Pancreas (tissue), 10 donors: ENCODE measurements around the gene FAM53B. TPM values are rescaled to one million over a fixed set of nuclear protein-coding genes. Genes with fewer than 3 reads are reported as not detected.
A peak's percentile ranks its signal among the peaks of the same experiment; 100 is the strongest.

Experiments used
- ATAC-seq, 4 donors: fragments of 200-7000 bp; cut with Tn5 transposase; one replicate each; pipeline versions ENCODE4 v1.8.0 to v1.9.1; 2020; ENCODE audit warnings: mild to moderate bottlenecking in 4 of 4, moderate library complexity in 4 of 4
- DNase-seq, 6 donors: peaks; one replicate each; pipeline ENCODE4 v3.0.0-alpha.2; 2020
- FAIRE-seq: peaks from 2 replicates; lab custom pipeline; 2012; peaks lifted over from hg19 to GRCh38; lab: Jason Lieb, UNC
- H3K27ac ChIP-seq, 4 donors: fragments of 200-600 bp; sonication (generic); 1 replicate in 3 of 4; 2 replicates in 1 of 4; pipeline versions ENCODE4 v1.5.0 to v1.8.0; 2020
- H3K27me3 ChIP-seq, 4 donors: fragments of 200-600 bp; one replicate each; pipeline ENCODE4 v1.8.0; 2021
- H3K36me3 ChIP-seq, 3 donors: fragments of 200-600 bp; sonication (generic) in 1 of 3; one replicate each; pipeline versions ENCODE4 v1.5.0 to v1.8.0; 2020 to 2021
- H3K4me1 ChIP-seq, 3 donors: fragments of 200-600 bp; one replicate each; pipeline ENCODE4 v1.8.0; 2021
- H3K4me3 ChIP-seq, 4 donors: fragments of 200-600 bp; sonication (generic) in 2 of 4; one replicate each; pipeline versions ENCODE4 v1.5.0 to v1.8.0; 2020 to 2021
- H3K9me3 ChIP-seq, 4 donors: fragments of 200-600 bp; one replicate each; pipeline ENCODE4 v1.8.0; 2021
- WGBS, 2 donors: extraction: QIAGEN DNeasy Blood & Tissue Kit; methylation state at CpG; one replicate each; pipeline ENCODE4 v1.1.7; 2013; 5-methylcytosine and 5-hydroxymethylcytosine counted together
- intact Hi-C, 3 donors: fragments of 100-400 bp; cut with DNase I; formaldehyde crosslinking; loops; one replicate each; pipeline versions ENCODE4 v1.11.1 to v1.14.2; 2022
- polyA plus RNA-seq, 2 donors: library from polyadenylated mRNA; stranded (reverse); fragments of 200-250 nt; gene quantifications; one replicate each; pipeline ENCODE4 v1.2.3, GENCODE V29; 2013
- total RNA-seq, 6 donors: library from RNA; stranded (reverse); fragmentation: NEBNext Ultra II Directional in 4 of 6; extraction: Animal tissue kit (Norgen Biotek cat#: 25700) in 4 of 6; gene quantifications; one replicate each; pipeline versions ENCODE4 v1.2.1 to v1.2.4, GENCODE V29; 2021 to 2023
- TF ChIP-seq, protein P1 (sequence below), 4 donors: fragments of 200-600 bp; sonication (generic) in 3 of 4; IDR thresholded peaks; one replicate each; pipeline versions ENCODE4 v1.5.0 to v1.8.0; 2021; ENCODE audit warnings: antibody characterized with exemption in 4 of 4
- donor health status: healthy with polysubstance abuse.
- donor health status: DM: no; HTN: no; CAD: no; lungs with moderate emphysema.
- donor health status: DM: no; HTN: no; CAD: no.
- donor health status: control.
- donor health status: control.
- donor health status: Bipolar disorder and iron deficiency.
- donor health status: DM: yes; HTN: yes; CAD: no.
- donor health status: DM: no; HTN: no; CAD: no.
- donor health status: DM: no; HTN: no; CAD: no.
- donor health status: DM: yes; HTN: yes; CAD: no.

The FAM53B gene
- total and polyA plus RNA-seq, 8 donors, result 5.3 to 16.4 (median 8.5) TPM

DNA sequence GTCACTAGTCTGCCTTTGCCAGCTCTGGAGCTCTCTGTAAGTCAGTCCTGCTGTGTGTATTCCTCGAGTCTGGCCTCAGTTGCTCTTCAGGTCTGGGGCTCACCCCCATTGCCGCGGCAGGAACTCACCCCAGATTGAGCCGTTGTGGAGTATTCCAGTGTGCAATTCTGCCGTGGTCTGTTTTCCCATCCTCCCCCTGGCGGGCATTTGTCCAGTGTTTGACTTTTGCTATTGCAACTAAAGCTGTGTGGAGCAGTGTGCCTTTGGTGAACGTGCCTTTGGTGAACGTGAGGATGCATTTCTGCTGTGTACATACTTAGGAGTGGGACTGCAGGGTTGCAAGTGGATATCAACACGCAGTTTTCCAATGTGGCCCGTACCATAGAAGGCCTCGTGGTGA is 134.5 kb downstream of the FAM53B start:
- Histone ChIP-seq H3K4me1 (no peaks in the 10 kb centered on the region), H3K4me3 (no peak overlapping the region), H3K27me3 (no peaks in the 10 kb centered on the region), H3K27ac (no peak overlapping the region), H3K36me3 (no peaks in the 10 kb centered on the region), H3K9me3 (no peaks in the 10 kb centered on the region)
- FAIRE-seq, result no peak
- DNase-seq, result peak in 1 of 6 donors; percentile 9
- no peak for ATAC-seq
- TF ChIP-seq, protein P1, sequence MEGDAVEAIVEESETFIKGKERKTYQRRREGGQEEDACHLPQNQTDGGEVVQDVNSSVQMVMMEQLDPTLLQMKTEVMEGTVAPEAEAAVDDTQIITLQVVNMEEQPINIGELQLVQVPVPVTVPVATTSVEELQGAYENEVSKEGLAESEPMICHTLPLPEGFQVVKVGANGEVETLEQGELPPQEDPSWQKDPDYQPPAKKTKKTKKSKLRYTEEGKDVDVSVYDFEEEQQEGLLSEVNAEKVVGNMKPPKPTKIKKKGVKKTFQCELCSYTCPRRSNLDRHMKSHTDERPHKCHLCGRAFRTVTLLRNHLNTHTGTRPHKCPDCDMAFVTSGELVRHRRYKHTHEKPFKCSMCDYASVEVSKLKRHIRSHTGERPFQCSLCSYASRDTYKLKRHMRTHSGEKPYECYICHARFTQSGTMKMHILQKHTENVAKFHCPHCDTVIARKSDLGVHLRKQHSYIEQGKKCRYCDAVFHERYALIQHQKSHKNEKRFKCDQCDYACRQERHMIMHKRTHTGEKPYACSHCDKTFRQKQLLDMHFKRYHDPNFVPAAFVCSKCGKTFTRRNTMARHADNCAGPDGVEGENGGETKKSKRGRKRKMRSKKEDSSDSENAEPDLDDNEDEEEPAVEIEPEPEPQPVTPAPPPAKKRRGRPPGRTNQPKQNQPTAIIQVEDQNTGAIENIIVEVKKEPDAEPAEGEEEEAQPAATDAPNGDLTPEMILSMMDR (IDR thresholded peaks at IDR 0.05), result no peak
- 85 to 90% methylated on average over 11 of the region's 11 CpGs for WGBS, 2 donors
- intact Hi-C loops, result no loop called here

DNA sequence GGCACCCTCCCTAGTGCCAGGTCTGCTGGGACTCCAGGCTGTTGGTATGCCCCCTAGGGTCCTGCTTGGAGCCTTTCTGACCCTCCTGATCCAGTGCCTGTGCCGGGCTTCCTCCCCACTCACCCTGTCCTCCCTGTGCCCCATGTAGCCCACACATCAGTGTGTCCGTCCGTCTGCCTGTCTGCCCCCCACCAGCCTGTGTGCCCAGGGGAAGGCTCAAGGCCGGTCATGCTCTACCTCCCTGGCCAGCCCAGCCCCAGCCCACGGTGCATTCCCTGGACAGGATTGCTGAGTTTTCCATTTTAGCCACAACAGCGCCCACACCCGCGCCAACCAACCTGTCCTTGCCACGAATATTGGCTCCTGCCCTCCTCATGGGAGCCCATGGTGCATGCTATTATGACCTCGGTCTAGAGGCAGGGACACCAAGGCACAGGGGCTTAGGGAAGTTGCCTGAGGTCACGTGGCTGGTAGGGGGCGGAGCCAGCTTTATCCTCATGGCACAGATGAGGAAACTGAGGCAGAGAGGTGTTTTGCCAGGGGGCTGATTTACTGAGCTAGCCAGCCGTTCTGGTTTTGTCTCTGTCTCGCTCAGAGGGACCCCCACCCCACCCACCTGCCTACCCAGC is 136.0 kb downstream of the FAM53B start:
- no peaks in the 10 kb centered on the region for H3K4me1 ChIP-seq
- ATAC-seq, result no peak
- H3K27ac ChIP-seq, result no peak overlapping the region
- H3K9me3 ChIP-seq, result no peaks in the 10 kb centered on the region
- intact Hi-C loops, result no loop called here
- no peak for DNase-seq
- TF ChIP-seq, protein P1 (IDR thresholded peaks at IDR 0.05), result no peak
- H3K4me3 ChIP-seq, result no peak overlapping the region
- 86 to 92% methylated on average over 14 of the region's 14 CpGs for WGBS, 2 donors
- H3K36me3 ChIP-seq, result no peaks in the 10 kb centered on the region
- no peak for FAIRE-seq
- no peaks in the 10 kb centered on the region for H3K27me3 ChIP-seq

DNA sequence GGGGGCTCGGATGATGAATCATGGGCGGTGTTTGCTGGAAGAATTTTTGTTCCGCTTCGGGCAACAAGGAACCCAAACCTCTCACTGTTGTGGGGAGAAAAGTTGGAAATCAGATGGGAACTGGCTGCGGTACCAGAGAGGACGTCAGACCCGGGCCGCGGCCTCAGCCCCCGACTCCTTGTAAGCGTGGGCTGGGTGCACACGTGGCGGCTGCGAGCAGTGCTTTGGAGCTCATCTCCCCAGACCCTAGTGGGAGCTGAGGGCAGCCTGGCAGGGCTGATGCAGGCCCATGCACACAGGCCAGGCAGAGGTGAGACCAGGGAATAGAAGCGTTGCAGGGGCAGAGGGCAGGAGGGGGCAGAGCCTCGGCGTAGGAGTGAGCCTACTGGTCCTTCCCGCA is 136.5 kb downstream of the FAM53B start:
- ATAC-seq, result no peak
- peak in 1 of 6 donors; percentile 41 for DNase-seq
- Histone ChIP-seq H3K27ac (no peak overlapping the region), H3K27me3 (no peaks in the 10 kb centered on the region), H3K4me1 (no peaks in the 10 kb centered on the region), H3K4me3 (no peak overlapping the region), H3K36me3 (no peaks in the 10 kb centered on the region), H3K9me3 (no peaks in the 10 kb centered on the region)
- 91 to 93% methylated on average over 18 of the region's 18 CpGs for WGBS, 2 donors
- TF ChIP-seq, protein P1 (IDR thresholded peaks at IDR 0.05), result no peak
- intact Hi-C loops, result no loop called here
- FAIRE-seq, result no peak

DNA sequence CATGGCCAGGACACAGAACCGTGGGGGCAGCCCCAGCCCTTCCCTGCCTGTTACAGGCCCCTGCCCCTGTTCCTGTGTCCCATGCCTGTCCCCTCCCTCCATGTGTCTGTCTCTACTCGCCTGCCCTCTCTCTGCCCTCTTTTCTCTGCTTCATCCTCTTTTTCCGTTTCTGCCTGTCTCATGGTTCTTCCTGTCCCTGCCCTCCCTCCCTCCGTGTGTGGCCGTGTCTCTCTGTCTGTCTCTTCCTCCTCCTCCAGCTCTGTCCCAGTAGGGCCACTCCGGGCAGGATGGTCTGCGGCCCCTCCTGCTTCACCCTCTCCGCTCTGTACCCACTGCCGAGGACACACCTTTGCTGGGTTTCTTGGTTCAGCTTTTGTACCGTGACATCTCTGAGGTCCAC is 137.4 kb downstream of the FAM53B start:
- 48 to 59% methylated on average over 9 to 10 of the region's 10 CpGs for WGBS, 2 donors
- TF ChIP-seq, protein P1 (IDR thresholded peaks at IDR 0.05), result no peak
- Histone ChIP-seq H3K27me3 (no peaks in the 10 kb centered on the region), H3K4me1 (no peaks in the 10 kb centered on the region), H3K4me3 (no peak overlapping the region), H3K27ac (no peak overlapping the region), H3K9me3 (no peaks in the 10 kb centered on the region), H3K36me3 (no peaks in the 10 kb centered on the region)
- intact Hi-C loops, result no loop called here
- ATAC-seq (no peak), FAIRE-seq (no peak), DNase-seq (no peak)
